ENCODE results near the gene GPR39.

The GPR39 gene

GRCh38 chr2:132659331-132659730 lies 242.7 kb downstream of the GPR39 start:
- no peak overlapping the region for H3K4me3 Mint-ChIP-seq
- no peaks in the 10 kb centered on the region for H3K9me3 Mint-ChIP-seq
- H3K4me1 Mint-ChIP-seq = no peaks in the 10 kb centered on the region
- H3K36me3 Mint-ChIP-seq (ENCODE audit: insufficient read depth) = no peaks in the 10 kb centered on the region
- DNase-seq (ENCODE audit: low spot score in 2 of 2) (no peak), ATAC-seq (replicated peaks; ENCODE audit: extremely low read depth, poor library complexity, severe bottlenecking) (no peak)
- no peaks in the 10 kb centered on the region for H3K27me3 Mint-ChIP-seq
- H3K27ac Mint-ChIP-seq (ENCODE audit: low read depth) = no peak overlapping the region

GRCh38 chr2:132662732-132663131 lies 246.1 kb downstream of the GPR39 start:
- H3K27ac Mint-ChIP-seq (ENCODE audit: low read depth) = no peak overlapping the region
- H3K4me3 Mint-ChIP-seq = no peak overlapping the region
- ATAC-seq (replicated peaks; ENCODE audit: extremely low read depth, poor library complexity, severe bottlenecking) = no peak
- H3K27me3 Mint-ChIP-seq = no peaks in the 10 kb centered on the region
- DNase-seq (ENCODE audit: low spot score in 2 of 2) = no peak
- H3K9me3 Mint-ChIP-seq = no peaks in the 10 kb centered on the region
- no peaks in the 10 kb centered on the region for H3K36me3 Mint-ChIP-seq (ENCODE audit: insufficient read depth)
- no peaks in the 10 kb centered on the region for H3K4me1 Mint-ChIP-seq

GRCh38 chr2:132664096-132664495 lies 247.5 kb downstream of the GPR39 start:
- DNase-seq (ENCODE audit: low spot score in 2 of 2) (no peak), ATAC-seq (replicated peaks; ENCODE audit: extremely low read depth, poor library complexity, severe bottlenecking) (no peak)
- no peaks in the 10 kb centered on the region for H3K9me3 Mint-ChIP-seq
- no peak overlapping the region for H3K27ac Mint-ChIP-seq (ENCODE audit: low read depth)
- H3K36me3 Mint-ChIP-seq (ENCODE audit: insufficient read depth) = no peaks in the 10 kb centered on the region
- no peak overlapping the region for H3K4me3 Mint-ChIP-seq
- H3K27me3 Mint-ChIP-seq = no peaks in the 10 kb centered on the region
- no peaks in the 10 kb centered on the region for H3K4me1 Mint-ChIP-seq

GRCh38 chr2:132665401-132666140 lies 249.0 kb downstream of the GPR39 start:
- no peaks in the 10 kb centered on the region for H3K36me3 Mint-ChIP-seq (ENCODE audit: insufficient read depth)
- DNase-seq (ENCODE audit: low spot score in 2 of 2) (no peak), ATAC-seq (replicated peaks; ENCODE audit: extremely low read depth, poor library complexity, severe bottlenecking) (no peak)
- H3K27me3 Mint-ChIP-seq = peaks cover 1% of the 10 kb centered on the region
- no peak overlapping the region for H3K4me3 Mint-ChIP-seq
- H3K27ac Mint-ChIP-seq (ENCODE audit: low read depth) = no peak overlapping the region
- H3K9me3 Mint-ChIP-seq = no peaks in the 10 kb centered on the region
- H3K4me1 Mint-ChIP-seq = no peaks in the 10 kb centered on the region

- Mint-ChIP-seq H3K4me3 (no peak overlapping the region), H3K27me3 (peaks cover 13% of the 10 kb centered on the region), H3K36me3 (ENCODE audit: insufficient read depth) (no peaks in the 10 kb centered on the region), H3K27ac (ENCODE audit: low read depth) (no peak overlapping the region), H3K9me3 (peaks cover 6% of the 10 kb centered on the region), H3K4me1 (no peaks in the 10 kb centered on the region)
- no peak for ATAC-seq (replicated peaks; ENCODE audit: extremely low read depth, poor library complexity, severe bottlenecking)
- DNase-seq (ENCODE audit: low spot score in 2 of 2) = no peak
These were observed 251.1 kb downstream of the GPR39 start for GRCh38 chr2:132667706-132668105.

GRCh38 chr2:132668189-132668823 lies 251.7 kb downstream of the GPR39 start:
- Mint-ChIP-seq H3K4me1 (no peaks in the 10 kb centered on the region), H3K27ac (ENCODE audit: low read depth) (no peak overlapping the region), H3K36me3 (ENCODE audit: insufficient read depth) (peaks cover 2% of the 10 kb centered on the region), H3K27me3 (peaks cover 13% of the 10 kb centered on the region), H3K4me3 (no peak overlapping the region), H3K9me3 (peaks cover 6% of the 10 kb centered on the region)
- DNase-seq (ENCODE audit: low spot score in 2 of 2) (no peak), ATAC-seq (replicated peaks; ENCODE audit: extremely low read depth, poor library complexity, severe bottlenecking) (no peak)

GRCh38 chr2:132668987-132669907 lies 252.6 kb downstream of the GPR39 start:
- no peak overlapping the region for H3K27ac Mint-ChIP-seq (ENCODE audit: low read depth)
- H3K4me3 Mint-ChIP-seq = no peak overlapping the region
- H3K36me3 Mint-ChIP-seq (ENCODE audit: insufficient read depth) = peaks cover 2% of the 10 kb centered on the region
- H3K9me3 Mint-ChIP-seq = peaks cover 6% of the 10 kb centered on the region
- no peak for ATAC-seq (replicated peaks; ENCODE audit: extremely low read depth, poor library complexity, severe bottlenecking)
- no peaks in the 10 kb centered on the region for H3K4me1 Mint-ChIP-seq
- peaks cover 13% of the 10 kb centered on the region for H3K27me3 Mint-ChIP-seq
- DNase-seq (ENCODE audit: low spot score in 2 of 2) = no peak

- peaks cover 2% of the 10 kb centered on the region for H3K36me3 Mint-ChIP-seq (ENCODE audit: insufficient read depth)
- peaks cover 13% of the 10 kb centered on the region for H3K27me3 Mint-ChIP-seq
- no peak within 1 kb of the TSS for H3K27ac Mint-ChIP-seq (ENCODE audit: low read depth)
- no peak within 1 kb of the TSS for H3K4me3 Mint-ChIP-seq
- no peak for DNase-seq (ENCODE audit: low spot score in 2 of 2)
- no peaks in the 10 kb centered on the region for H3K4me1 Mint-ChIP-seq
- ATAC-seq (replicated peaks; ENCODE audit: extremely low read depth, poor library complexity, severe bottlenecking) = no peak
- peaks cover 6% of the 10 kb centered on the region for H3K9me3 Mint-ChIP-seq
These were observed 253.4 kb downstream of the GPR39 start, which contains the start of gene LYPD1 for GRCh38 chr2:132669908-132670495. Gene LYPD1 (minus strand): TSS chr2:132670205. CDS start chr2:132669932, 273 bp downstream.

- no peak overlapping the region for H3K27ac Mint-ChIP-seq (ENCODE audit: low read depth)
- no peak for ATAC-seq (replicated peaks; ENCODE audit: extremely low read depth, poor library complexity, severe bottlenecking)
- no peak for DNase-seq (ENCODE audit: low spot score in 2 of 2)
- H3K4me3 Mint-ChIP-seq = no peak overlapping the region
- no peaks in the 10 kb centered on the region for H3K4me1 Mint-ChIP-seq
- H3K36me3 Mint-ChIP-seq (ENCODE audit: insufficient read depth) = peaks cover 2% of the 10 kb centered on the region
- peaks cover 13% of the 10 kb centered on the region for H3K27me3 Mint-ChIP-seq
- peaks cover 6% of the 10 kb centered on the region for H3K9me3 Mint-ChIP-seq
These were observed 254.0 kb downstream of the GPR39 start for GRCh38 chr2:132670496-132671150.

GRCh38 chr2:132671151-132671835 lies 254.7 kb downstream of the GPR39 start:
- ATAC-seq (replicated peaks; ENCODE audit: extremely low read depth, poor library complexity, severe bottlenecking) (no peak), DNase-seq (ENCODE audit: low spot score in 2 of 2) (no peak)
- Mint-ChIP-seq H3K27ac (ENCODE audit: low read depth) (no peak overlapping the region), H3K4me3 (no peak overlapping the region), H3K36me3 (ENCODE audit: insufficient read depth) (peaks cover 2% of the 10 kb centered on the region), H3K27me3 (peaks cover 13% of the 10 kb centered on the region), H3K9me3 (peaks cover 6% of the 10 kb centered on the region), H3K4me1 (no peaks in the 10 kb centered on the region)

- no peak overlapping the region for H3K4me3 Mint-ChIP-seq
These were observed 260.4 kb downstream of the GPR39 start for GRCh38 chr2:132676999-132677398.

More at GRCh38 chr2:132676999-132677398, 260.4 kb downstream of the GPR39 start:
- DNase-seq (ENCODE audit: low spot score in 2 of 2) = no peak
- Mint-ChIP-seq H3K9me3 (no peaks in the 10 kb centered on the region), H3K4me1 (no peaks in the 10 kb centered on the region), H3K27ac (ENCODE audit: low read depth) (no peak overlapping the region), H3K27me3 (no peaks in the 10 kb centered on the region), H3K36me3 (ENCODE audit: insufficient read depth) (peaks cover 2% of the 10 kb centered on the region)
- no peak for ATAC-seq (replicated peaks; ENCODE audit: extremely low read depth, poor library complexity, severe bottlenecking)
